Central memory CD8-positive, alpha-beta T cell (primary cell): ENCODE data around the gene MYPN.

Source experiments
- ATAC-seq: fragments of 150-1000 bp; cut with Tn5 transposase; replicated peaks from 2 replicates; pipeline ENCODE4 v1.10.0; 2022; ENCODE audit warnings: mild to moderate bottlenecking, moderate FRiP score, moderate number of reproducible peaks; ENCODE audit not compliant: poor library complexity, severe bottlenecking; ENCODE audit errors: extremely low read depth
- DNase-seq, 2 donors: peaks; one replicate each; pipeline ENCODE4 v3.0.0; 2021; ENCODE audit warnings: low spot score in 2 of 2
- H3K27ac Mint-ChIP-seq: one replicate; pipeline ENCODE4 v1.8.0; 2022; ENCODE audit warnings: low read depth, mild to moderate bottlenecking, moderate library complexity, mixed read lengths
- H3K27me3 Mint-ChIP-seq: one replicate; pipeline ENCODE4 v1.8.0; 2022; ENCODE audit warnings: mixed read lengths
- H3K36me3 Mint-ChIP-seq: one replicate; pipeline ENCODE4 v1.8.0; 2022; ENCODE audit warnings: mild to moderate bottlenecking, moderate library complexity, mixed read lengths; ENCODE audit not compliant: insufficient read depth
- H3K4me1 Mint-ChIP-seq: one replicate; pipeline ENCODE4 v1.8.0; 2022; ENCODE audit warnings: mixed read lengths
- H3K4me3 Mint-ChIP-seq: one replicate; pipeline ENCODE4 v1.8.0; 2022; ENCODE audit warnings: mild to moderate bottlenecking, moderate library complexity, mixed read lengths
- H3K9me3 Mint-ChIP-seq: one replicate; pipeline ENCODE4 v1.8.0; 2022; ENCODE audit warnings: mixed read lengths

Gene MYPN

GRCh38 chr10:68081916-68082315 is 27.4 kb upstream of the MYPN start:
- Mint-ChIP-seq H3K4me3 (no peak overlapping the region), H3K36me3 (no peaks in the 10 kb centered on the region), H3K27me3 (no peaks in the 10 kb centered on the region), H3K27ac (no peak overlapping the region), H3K4me1 (no peaks in the 10 kb centered on the region), H3K9me3 (no peaks in the 10 kb centered on the region)
- ATAC-seq (no peak), DNase-seq (no peak)

GRCh38 chr10:68082872-68083271 is 26.4 kb upstream of the MYPN start:
- Mint-ChIP-seq H3K4me3 (no peak overlapping the region), H3K4me1 (no peaks in the 10 kb centered on the region), H3K9me3 (no peaks in the 10 kb centered on the region), H3K27ac (no peak overlapping the region), H3K36me3 (no peaks in the 10 kb centered on the region), H3K27me3 (peaks cover 5% of the 10 kb centered on the region)
- no peak for ATAC-seq
- no peak for DNase-seq

- ATAC-seq (no peak), DNase-seq (no peak)
- Mint-ChIP-seq H3K36me3 (no peaks in the 10 kb centered on the region), H3K4me3 (no peak overlapping the region), H3K9me3 (no peaks in the 10 kb centered on the region), H3K27me3 (peaks cover 8% of the 10 kb centered on the region), H3K4me1 (peaks cover 5% of the 10 kb centered on the region), H3K27ac (no peak overlapping the region)
Observed at GRCh38 chr10:68083953-68084352, 25.3 kb upstream of the MYPN start.

GRCh38 chr10:68084469-68084868 is 24.8 kb upstream of the MYPN start:
- DNase-seq, result no peak
- no peak overlapping the region for H3K27ac Mint-ChIP-seq
- H3K36me3 Mint-ChIP-seq, result no peaks in the 10 kb centered on the region
- ATAC-seq, result no peak
- H3K27me3 Mint-ChIP-seq, result peaks cover 8% of the 10 kb centered on the region
- no peaks in the 10 kb centered on the region for H3K9me3 Mint-ChIP-seq
- H3K4me3 Mint-ChIP-seq, result no peak overlapping the region
- peaks cover 5% of the 10 kb centered on the region for H3K4me1 Mint-ChIP-seq

GRCh38 chr10:68086011-68086410 is 23.3 kb upstream of the MYPN start:
- no peaks in the 10 kb centered on the region for H3K9me3 Mint-ChIP-seq
- peaks cover 8% of the 10 kb centered on the region for H3K27me3 Mint-ChIP-seq
- H3K4me1 Mint-ChIP-seq, result peaks cover 5% of the 10 kb centered on the region
- no peak for DNase-seq
- no peak overlapping the region for H3K27ac Mint-ChIP-seq
- no peak overlapping the region for H3K4me3 Mint-ChIP-seq
- ATAC-seq, result no peak
- H3K36me3 Mint-ChIP-seq, result no peaks in the 10 kb centered on the region

- H3K9me3 Mint-ChIP-seq, result no peaks in the 10 kb centered on the region
- DNase-seq, result no peak
- peaks cover 5% of the 10 kb centered on the region for H3K4me1 Mint-ChIP-seq
- ATAC-seq, result no peak
- no peak overlapping the region for H3K27ac Mint-ChIP-seq
- H3K4me3 Mint-ChIP-seq, result no peak overlapping the region
- H3K27me3 Mint-ChIP-seq, result peaks cover 8% of the 10 kb centered on the region
- no peaks in the 10 kb centered on the region for H3K36me3 Mint-ChIP-seq
Observed at GRCh38 chr10:68086910-68087684, 22.2 kb upstream of the MYPN start.

- Mint-ChIP-seq H3K4me3 (no peak overlapping the region), H3K36me3 (no peaks in the 10 kb centered on the region), H3K27ac (no peak overlapping the region), H3K4me1 (peaks cover 5% of the 10 kb centered on the region), H3K9me3 (no peaks in the 10 kb centered on the region), H3K27me3 (peaks cover 8% of the 10 kb centered on the region)
- no peak for ATAC-seq
- no peak for DNase-seq
Observed at GRCh38 chr10:68087685-68088401, 21.4 kb upstream of the MYPN start.

GRCh38 chr10:68088740-68089139 is 20.5 kb upstream of the MYPN start:
- no peaks in the 10 kb centered on the region for H3K9me3 Mint-ChIP-seq
- H3K27me3 Mint-ChIP-seq, result peaks cover 8% of the 10 kb centered on the region
- no peaks in the 10 kb centered on the region for H3K36me3 Mint-ChIP-seq
- no peak for DNase-seq
- no peak overlapping the region for H3K27ac Mint-ChIP-seq
- peaks cover 5% of the 10 kb centered on the region for H3K4me1 Mint-ChIP-seq
- H3K4me3 Mint-ChIP-seq, result no peak overlapping the region
- no peak for ATAC-seq

- H3K27me3 Mint-ChIP-seq, result peaks cover 8% of the 10 kb centered on the region
- no peak overlapping the region for H3K27ac Mint-ChIP-seq
- no peak overlapping the region for H3K4me3 Mint-ChIP-seq
- no peaks in the 10 kb centered on the region for H3K36me3 Mint-ChIP-seq
- ATAC-seq, result no peak
- peaks cover 5% of the 10 kb centered on the region for H3K4me1 Mint-ChIP-seq
- no peak for DNase-seq
- H3K9me3 Mint-ChIP-seq, result no peaks in the 10 kb centered on the region
Observed at GRCh38 chr10:68090586-68090985, 18.7 kb upstream of the MYPN start.

- no peak for ATAC-seq
- no peaks in the 10 kb centered on the region for H3K9me3 Mint-ChIP-seq
- no peak overlapping the region for H3K4me3 Mint-ChIP-seq
- H3K27me3 Mint-ChIP-seq, result peaks cover 6% of the 10 kb centered on the region
- H3K36me3 Mint-ChIP-seq, result no peaks in the 10 kb centered on the region
- no peak for DNase-seq
- no peak overlapping the region for H3K27ac Mint-ChIP-seq
- peaks cover 5% of the 10 kb centered on the region for H3K4me1 Mint-ChIP-seq
Observed at GRCh38 chr10:68092512-68092911, 16.8 kb upstream of the MYPN start.

- no peak overlapping the region for H3K4me3 Mint-ChIP-seq
- H3K27me3 Mint-ChIP-seq, result no peaks in the 10 kb centered on the region
- H3K9me3 Mint-ChIP-seq, result no peaks in the 10 kb centered on the region
- no peaks in the 10 kb centered on the region for H3K36me3 Mint-ChIP-seq
- DNase-seq, result no peak
- ATAC-seq, result no peak
- H3K27ac Mint-ChIP-seq, result no peak overlapping the region
- no peaks in the 10 kb centered on the region for H3K4me1 Mint-ChIP-seq
Observed at GRCh38 chr10:68095153-68095552, 14.1 kb upstream of the MYPN start.

GRCh38 chr10:68096913-68097516 is 12.3 kb upstream of the MYPN start:
- Mint-ChIP-seq H3K36me3 (peaks cover 1% of the 10 kb centered on the region), H3K27me3 (no peaks in the 10 kb centered on the region), H3K4me1 (no peaks in the 10 kb centered on the region), H3K27ac (no peak overlapping the region), H3K9me3 (no peaks in the 10 kb centered on the region), H3K4me3 (no peak overlapping the region)
- no peak for DNase-seq
- ATAC-seq, result no peak

GRCh38 chr10:68099736-68100135 is 9.6 kb upstream of the MYPN start:
- DNase-seq (no peak), ATAC-seq (no peak)
- Mint-ChIP-seq H3K27ac (no peak overlapping the region), H3K9me3 (no peaks in the 10 kb centered on the region), H3K27me3 (no peaks in the 10 kb centered on the region), H3K4me1 (no peaks in the 10 kb centered on the region), H3K4me3 (no peak overlapping the region), H3K36me3 (peaks cover 4% of the 10 kb centered on the region)
